A673 (cell line): ENCODE measurements around the gene DPP7. TPM values are rescaled to one million over a fixed set of nuclear protein-coding genes. Genes with fewer than 3 reads are reported as not detected.

ENCODE experiments used
- Bru-seq: library from RNA; stranded (reverse); fragments of 400-500 nt; gene quantifications from one replicate; lab custom pipeline; 2021; lab: Mats Ljungman, UMichigan
- BruChase-seq, 2 experiments: library from RNA; stranded (reverse); fragments of 400-500 nt; gene quantifications; one replicate each; lab custom pipeline; 2021; lab: Mats Ljungman, UMichigan
- BruUV-seq: library from RNA; stranded (reverse); fragments of 400-500 nt; replicated peaks from 2 replicates; lab custom pipeline; 2021; lab: Mats Ljungman, UMichigan
- CTCF ChIA-PET: fragments of 300-600 bp; sonication (Branson Sonifier 250); formaldehyde crosslinking; loops from one replicate; lab custom pipeline; 2022; ENCODE audit warnings: antibody characterized with exemption; lab: Charles Lee
- POLR2A ChIA-PET: fragments of 300-600 bp; sonication (Branson Sonifier 250); formaldehyde crosslinking; loops from one replicate; lab custom pipeline; 2022; ENCODE audit warnings: antibody characterized with exemption; ENCODE audit not compliant: low non-redundant PET; lab: Charles Lee
- DNase-seq: peaks from one replicate; pipeline ENCODE4 v3.0.0-alpha.2; 2015; ENCODE audit warnings: low spot score
- H3K27ac ChIP-seq: fragments of 200-600 bp; sonication (generic); 2 replicates; pipeline ENCODE4 v1.5.1; 2016; ENCODE audit warnings: mixed run types, low read depth, mild to moderate bottlenecking, mixed read lengths, antibody characterized with exemption, low read length; ENCODE audit not compliant: poor library complexity, severe bottlenecking
- H3K27me3 ChIP-seq: fragments of 200-600 bp; sonication (generic); replicated peaks from 2 replicates; pipeline ENCODE4 v1.6.1; 2017; ENCODE audit warnings: mixed run types, low read depth, mild to moderate bottlenecking, mixed read lengths, antibody characterized with exemption, low read length; ENCODE audit not compliant: insufficient read depth, poor library complexity
- H3K36me3 ChIP-seq: fragments of 200-600 bp; sonication (generic); 2 replicates; pipeline ENCODE4 v1.6.1; 2016; ENCODE audit warnings: mixed run types, mild to moderate bottlenecking, mixed read lengths, antibody characterized with exemption, low read length; ENCODE audit not compliant: insufficient read depth, poor library complexity, severe bottlenecking
- H3K4me1 ChIP-seq: fragments of 200-600 bp; sonication (generic); 2 replicates; pipeline ENCODE4 v1.6.1; 2017; ENCODE audit warnings: mixed run types, mild to moderate bottlenecking, mixed read lengths, antibody characterized with exemption, low read length; ENCODE audit not compliant: insufficient read depth, poor library complexity, severe bottlenecking
- H3K4me3 ChIP-seq: fragments of 200-600 bp; sonication (generic); 2 replicates; pipeline ENCODE4 v1.5.1; 2016; ENCODE audit warnings: low read depth, mixed run types, mild to moderate bottlenecking, mixed read lengths, low read length; ENCODE audit not compliant: poor library complexity, severe bottlenecking
- H3K9me3 ChIP-seq: fragments of 200-600 bp; sonication (generic); 2 replicates; pipeline ENCODE4 v1.6.1; 2016; ENCODE audit warnings: mixed run types, low read depth, mild to moderate bottlenecking, mixed read lengths, antibody characterized with exemption, low read length; ENCODE audit not compliant: poor library complexity, severe bottlenecking
- CTCF ChIP-seq: fragments of 300-800, 200-600 bp; sonication (generic); conservative IDR thresholded peaks from 2 replicates; pipeline ENCODE4 v1.5.1; 2017; ENCODE audit warnings: low read depth, mild to moderate bottlenecking, antibody characterized with exemption, low read length, moderate library complexity, mixed read lengths
- EZH2 ChIP-seq: fragments of 200-600 bp; sonication (generic); IDR thresholded peaks from 2 replicates; pipeline ENCODE4 v1.6.1; 2017; ENCODE audit warnings: borderline replicate concordance, low read depth, mild to moderate bottlenecking, mixed read lengths, antibody characterized with exemption, low read length; ENCODE audit not compliant: poor library complexity, severe bottlenecking
- intact Hi-C: fragments of 100-400 bp; cut with micrococcal nuclease; formaldehyde crosslinking; loops from one replicate; pipeline ENCODE4 v1.10.0; 2022; ENCODE audit not compliant: unreplicated experiment
- long read RNA-seq: library from polyadenylated mRNA; stranded (forward); transcript quantifications from one replicate; pipeline ENCODE4 v2.0.0, GENCODE V29; 2022
- total RNA-seq: library from RNA; stranded (reverse); gene quantifications from 2 replicates; pipeline ENCODE4 v1.2.3, GENCODE V29; 2021

Gene DPP7
- 120 and 122 TPM in 2 replicates for total RNA-seq
- percentile 46 among the genes with signal in this experiment for Bru-seq, nascent RNA
- percentile 58 among the genes with signal in this experiment for BruChase-seq, experiment 1, labeled RNA remaining after a 2-hour chase
- BruChase-seq, experiment 2, labeled RNA remaining after a 6-hour chase = percentile 70 among the genes with signal in this experiment
- long read RNA-seq, transcript DPP7-201 (13 exons, 1,590 nt) = major isoform, 76 of 220 reads
- long read RNA-seq, partial matches to known transcripts = 46 of 220 reads
- long read RNA-seq, other reads (novel, unspliced or antisense) = 95 of 220 reads

GRCh38 chr9:137114613-137115393 is at the start of gene DPP7:
Gene DPP7 (minus strand): TSS chr9:137114733. CDS start chr9:137114713, 20 bp downstream.
- CTCF ChIA-PET = no interaction called here
- BruUV-seq = no TSS peak
- intact Hi-C loops = loop anchor here (5.0 kb wide), 1 partner anchor 68 kb away; the partner anchor contains the start of gene NPDC1
- TF ChIP-seq EZH2 = no peak
- no peak for TF ChIP-seq CTCF
- peaks cover 7% of the 10 kb centered on the region for H3K4me1 ChIP-seq
- H3K27ac ChIP-seq = peak within 1 kb of the TSS; percentile 67
- POLR2A ChIA-PET = no interaction called here
- H3K4me3 ChIP-seq = peak within 1 kb of the TSS; percentile 63
- DNase-seq = peak; percentile 68
- H3K36me3 ChIP-seq = peaks cover 20% of the 10 kb centered on the region
- no peaks in the 10 kb centered on the region for H3K27me3 ChIP-seq
- no peaks in the 10 kb centered on the region for H3K9me3 ChIP-seq

- no peaks in the 10 kb centered on the region for H3K9me3 ChIP-seq
- peaks cover 95% of the 10 kb centered on the region for H3K27me3 ChIP-seq
- H3K27ac ChIP-seq = no peak overlapping the region
- TF ChIP-seq CTCF (no peak), EZH2 (no peak)
- DNase-seq = no peak
- peaks cover 15% of the 10 kb centered on the region for H3K4me1 ChIP-seq
- no peak overlapping the region for H3K4me3 ChIP-seq
- POLR2A ChIA-PET = no interaction called here
- CTCF ChIA-PET = no interaction called here
- intact Hi-C loops = no loop called here
- no TSS peak for BruUV-seq
- H3K36me3 ChIP-seq = no peaks in the 10 kb centered on the region
Observed at GRCh38 chr9:137163805-137164204, 49.3 kb upstream of the DPP7 start.

GRCh38 chr9:137163365-137163715 is 48.8 kb upstream of the DPP7 start:
- BruUV-seq = no TSS peak
- H3K4me3 ChIP-seq = peak overlapping the region; percentile 36
- ChIA-PET CTCF (interaction anchor here (1.2 kb wide), 1 partner anchor 95 kb away, joined by 10 read pairs; no protein-coding TSS in a partner anchor), POLR2A (no interaction called here)
- no peaks in the 10 kb centered on the region for H3K9me3 ChIP-seq
- TF ChIP-seq CTCF = no peak
- TF ChIP-seq EZH2 = no peak
- H3K36me3 ChIP-seq = no peaks in the 10 kb centered on the region
- H3K27ac ChIP-seq = no peak overlapping the region
- peaks cover 15% of the 10 kb centered on the region for H3K4me1 ChIP-seq
- intact Hi-C loops = no loop called here
- DNase-seq = peak; percentile 76
- peaks cover 94% of the 10 kb centered on the region for H3K27me3 ChIP-seq
